IPS-NIHi7 (cell line): ENCODE results near the gene DGAT2.
"Not testable (repeated sequence)": the region's sequence is repeated elsewhere in the genome, so short reads cannot be mapped to it uniquely, and the experiment has no call there.

Source experiments
- DNase-seq: peaks from one replicate; pipeline ENCODE4 v3.0.0; 2012; ENCODE audit warnings: mixed read lengths; ENCODE audit errors: extremely low spot score

The DGAT2 gene

DNA sequence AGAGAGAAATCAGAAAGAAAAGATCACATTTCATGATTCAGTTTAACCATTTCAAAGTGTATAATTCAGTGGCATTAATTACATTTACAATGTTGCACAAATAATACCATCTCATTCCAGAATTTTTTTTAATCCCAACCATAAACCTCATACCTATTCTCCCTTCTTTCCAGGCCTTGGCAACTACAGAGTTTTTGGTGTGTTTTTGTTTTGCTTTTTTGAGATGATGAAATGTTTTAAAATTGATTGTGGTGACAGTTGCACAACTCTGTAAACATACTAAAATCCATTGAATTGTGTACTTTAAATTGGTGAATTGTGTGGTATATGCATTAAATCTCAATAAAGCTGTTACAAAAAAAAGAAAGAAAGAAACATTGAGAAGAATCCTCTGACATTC lies 13.6 kb upstream of the DGAT2 start:
- not testable (repeated sequence) for DNase-seq

DNA sequence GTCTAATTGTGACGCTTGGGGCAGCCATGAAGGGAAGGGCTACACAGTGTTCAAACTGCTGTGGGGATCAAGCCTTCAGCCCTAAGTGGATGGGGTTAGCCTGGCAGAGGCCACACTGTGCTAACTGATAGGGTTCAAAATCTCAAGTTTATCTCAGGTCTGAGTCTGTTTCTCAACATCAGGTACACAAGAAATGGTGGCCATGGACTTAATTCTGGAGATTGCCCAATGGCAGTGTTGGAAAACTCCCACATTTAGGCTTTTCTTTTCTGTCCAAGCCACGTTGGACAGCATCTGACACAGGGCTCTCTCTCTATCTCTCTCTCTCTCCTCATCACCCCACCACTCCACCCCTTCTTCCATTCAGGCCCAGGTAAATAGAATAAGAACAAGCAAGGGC lies 10.9 kb upstream of the DGAT2 start:
- DNase-seq: no peak

DNA sequence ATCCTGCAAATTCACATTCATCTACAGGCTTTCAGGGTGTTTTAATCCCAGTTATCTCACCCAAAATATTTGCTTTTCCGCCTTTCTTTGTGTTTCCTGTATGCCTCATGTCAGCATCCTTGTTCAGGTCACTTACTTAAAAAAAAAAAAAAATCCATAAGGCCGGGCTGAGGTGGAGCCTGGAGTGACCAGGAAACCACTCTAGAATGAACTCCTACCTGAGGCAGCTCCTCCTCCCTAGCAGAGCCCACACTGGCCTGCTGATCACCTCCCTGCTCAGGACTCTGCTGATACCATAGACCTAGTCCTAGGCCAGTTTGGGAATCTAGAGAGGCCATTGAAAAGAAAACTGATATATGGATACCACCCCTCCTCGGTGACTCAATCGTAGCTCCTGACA lies 8.7 kb upstream of the DGAT2 start:
- no peak for DNase-seq

DNA sequence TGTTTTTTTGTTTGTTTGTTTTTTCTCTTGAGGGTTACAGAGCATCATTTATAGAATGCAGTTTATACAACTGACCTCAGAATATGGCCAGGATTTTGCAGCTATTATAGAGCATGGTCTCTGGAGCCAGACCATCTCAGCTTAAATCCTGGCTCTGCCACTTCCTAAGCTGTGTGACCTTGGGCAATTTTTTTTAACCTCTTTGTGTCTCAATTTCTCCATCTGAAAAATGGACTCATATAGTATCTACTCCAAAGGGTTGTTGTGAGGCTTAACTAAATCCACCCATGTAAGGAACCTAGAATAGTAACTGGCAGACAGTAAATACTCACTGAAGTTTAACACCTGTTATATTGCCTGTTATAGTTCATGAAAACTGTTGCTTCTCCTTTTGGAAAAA lies 8.3 kb upstream of the DGAT2 start:
- no peak for DNase-seq

DNA sequence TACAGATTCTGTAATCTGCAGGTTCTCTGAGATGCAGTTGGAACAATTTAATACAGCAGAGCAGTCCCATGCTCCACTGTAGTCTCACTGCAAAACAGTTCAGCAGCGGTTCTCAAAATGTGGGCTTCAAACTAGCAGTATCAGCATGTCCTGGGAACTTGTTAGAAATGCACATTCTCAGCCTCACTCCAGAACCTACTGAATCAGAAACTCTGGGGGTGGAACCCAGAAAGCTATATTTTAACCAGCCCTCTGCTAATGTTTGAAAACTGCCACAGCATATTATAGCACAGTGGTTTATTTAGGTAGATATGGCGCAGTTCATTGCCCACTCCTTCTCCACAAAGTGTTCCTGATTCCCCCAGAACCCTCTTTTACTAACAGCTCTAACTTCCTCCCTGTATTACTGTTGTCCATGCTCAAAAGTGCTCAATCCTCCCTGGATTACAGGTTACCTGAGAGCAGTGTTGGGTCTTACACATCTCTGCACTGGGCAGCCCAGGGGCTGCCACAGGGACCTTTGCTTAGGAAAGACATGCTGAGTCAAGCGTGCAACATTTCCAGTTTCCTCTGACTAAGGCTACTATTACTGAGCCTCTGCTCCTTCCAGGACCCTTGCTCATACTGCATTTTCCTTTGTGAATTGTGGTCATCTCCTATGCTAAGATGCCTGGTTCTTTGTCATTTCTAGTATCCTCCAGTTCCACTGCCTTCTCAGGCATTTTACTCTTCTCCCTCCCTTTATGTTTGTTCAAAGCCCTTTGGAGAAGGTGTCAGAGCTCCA lies 7.7 kb upstream of the DGAT2 start:
- no peak for DNase-seq

DNA sequence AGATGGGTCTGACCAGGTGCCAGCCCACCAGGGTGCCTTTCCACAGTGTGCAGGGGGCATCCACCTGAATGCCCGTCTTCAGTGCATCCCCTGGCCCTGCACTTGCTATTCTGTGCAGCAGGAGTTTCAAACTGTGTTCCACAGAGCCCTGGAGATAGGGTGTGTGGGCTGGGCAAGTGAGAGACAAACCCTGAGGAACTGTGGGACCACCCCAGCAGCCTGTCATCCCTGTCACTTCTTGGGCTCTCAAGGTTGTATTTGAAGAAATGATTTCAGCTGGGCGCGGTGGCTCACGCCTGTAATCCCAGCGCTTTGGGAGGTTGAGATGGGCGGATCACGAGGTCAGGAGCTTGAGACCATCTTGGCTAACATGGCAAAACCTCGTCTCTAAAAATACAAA lies 6.4 kb upstream of the DGAT2 start:
- no peak for DNase-seq

DNA sequence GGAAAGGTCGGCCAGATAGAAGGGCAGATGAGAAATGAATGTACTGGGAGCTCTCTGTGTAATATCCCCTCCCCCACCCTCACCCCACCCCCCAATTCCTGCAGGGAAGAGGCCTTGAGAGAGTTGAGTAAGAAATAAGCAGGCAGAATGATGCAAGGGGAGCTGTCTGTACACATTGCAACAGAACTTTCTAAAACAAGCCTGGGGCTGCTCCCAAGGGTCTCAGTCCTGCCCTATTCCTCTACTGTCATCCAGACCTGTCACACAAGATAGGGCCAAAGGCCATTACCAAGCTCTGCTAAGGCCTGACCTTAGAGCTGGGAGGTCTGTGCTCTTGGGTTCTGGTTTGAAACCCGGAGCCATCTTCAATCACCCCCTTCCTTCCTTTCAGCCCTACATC lies 5.7 kb upstream of the DGAT2 start:
- DNase-seq: no peak

DNA sequence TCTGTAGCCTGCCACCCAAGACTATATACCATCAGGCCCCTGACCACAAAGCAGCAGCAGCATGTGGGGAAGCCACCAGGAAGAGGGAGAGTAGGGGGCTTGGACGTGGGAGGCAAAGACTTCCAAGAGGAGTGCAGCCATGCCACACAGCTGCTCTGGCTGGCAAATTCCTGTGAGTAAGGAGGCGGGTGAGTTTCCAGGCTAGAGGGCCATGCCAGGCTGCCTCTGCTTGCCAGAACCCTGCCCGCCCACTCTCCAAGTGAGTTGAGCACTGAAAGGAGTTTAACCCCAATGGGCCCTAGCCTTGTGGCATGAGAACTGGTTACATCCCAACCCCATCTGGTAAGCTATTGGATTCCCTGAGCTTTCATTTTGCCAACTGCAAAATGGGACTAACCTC lies 4.7 kb upstream of the DGAT2 start:
- no peak for DNase-seq

DNA sequence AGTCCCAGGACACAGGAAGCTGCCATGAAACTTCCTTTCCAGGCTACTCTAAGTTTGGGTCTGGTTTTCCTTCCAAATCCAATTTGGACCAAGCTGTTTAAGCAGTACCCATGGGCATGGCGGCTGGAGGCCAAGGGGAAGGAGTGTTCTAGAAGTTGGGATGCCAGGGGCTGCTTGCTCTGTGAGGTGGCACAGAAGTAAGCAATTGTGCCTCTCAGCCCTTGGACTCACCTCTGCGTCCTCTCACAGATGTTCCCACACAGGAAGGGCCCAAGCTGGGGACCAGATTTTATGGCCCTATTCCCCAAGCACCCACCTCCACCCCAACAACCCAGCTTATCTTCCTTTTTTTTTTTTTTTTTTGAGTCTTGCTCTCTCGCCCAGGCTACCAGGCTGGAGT lies 3.5 kb upstream of the DGAT2 start:
- no peak for DNase-seq

DNA sequence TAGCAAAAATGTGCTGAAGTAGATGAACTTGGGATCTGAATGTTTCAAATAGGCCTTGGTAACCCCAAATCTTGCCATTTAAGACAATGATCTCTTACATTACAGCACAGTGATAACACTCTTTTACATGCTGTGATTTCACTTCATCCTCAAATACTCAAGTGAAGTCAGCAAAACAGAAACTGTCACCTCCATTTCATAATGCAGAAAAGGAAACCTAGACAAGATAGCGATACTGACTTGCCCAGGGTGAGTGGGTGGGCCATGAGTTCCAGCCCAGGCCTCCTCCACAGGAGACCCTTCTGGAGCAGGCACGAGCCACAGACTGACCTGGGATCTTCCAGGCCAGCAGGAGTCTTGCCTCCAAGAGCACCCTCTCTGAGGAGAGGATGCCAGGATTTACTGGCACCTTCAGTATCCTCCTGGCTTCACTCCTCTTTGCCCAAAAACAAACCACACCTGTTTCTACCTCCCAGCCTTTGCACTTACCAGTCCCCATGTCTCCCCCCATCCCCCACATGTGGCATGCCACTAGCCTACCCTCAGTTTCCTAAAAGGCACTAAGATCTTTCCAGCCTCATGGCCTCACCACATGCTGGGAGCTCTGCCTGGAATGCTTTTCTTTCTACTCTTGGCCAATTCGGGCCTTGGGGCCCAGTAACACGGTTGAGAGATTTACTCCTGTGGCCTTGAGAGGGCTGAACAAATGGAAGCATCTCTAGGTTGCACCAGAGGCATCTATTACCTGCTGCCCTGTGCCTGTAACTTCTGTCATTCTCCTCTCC lies 1.9 kb upstream of the DGAT2 start:
- DNase-seq: no peak

DNA sequence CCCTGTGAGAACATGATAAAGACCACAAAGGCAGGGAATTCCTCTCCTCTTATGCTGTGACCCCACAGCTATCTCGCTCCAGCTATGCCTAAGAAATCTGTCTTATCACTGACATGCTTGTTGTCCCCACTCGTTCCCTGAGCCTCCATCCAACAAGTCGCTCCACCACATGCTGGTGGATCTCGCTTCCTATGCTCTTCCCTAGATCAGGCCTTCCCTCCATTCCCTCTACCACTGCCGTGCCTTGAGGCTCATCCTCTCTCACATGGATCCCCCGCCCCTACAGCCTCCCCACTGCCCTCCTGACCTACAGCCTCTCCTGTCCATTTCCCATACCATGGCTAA lies 1.4 kb upstream of the DGAT2 start:
- no peak for DNase-seq

DNA sequence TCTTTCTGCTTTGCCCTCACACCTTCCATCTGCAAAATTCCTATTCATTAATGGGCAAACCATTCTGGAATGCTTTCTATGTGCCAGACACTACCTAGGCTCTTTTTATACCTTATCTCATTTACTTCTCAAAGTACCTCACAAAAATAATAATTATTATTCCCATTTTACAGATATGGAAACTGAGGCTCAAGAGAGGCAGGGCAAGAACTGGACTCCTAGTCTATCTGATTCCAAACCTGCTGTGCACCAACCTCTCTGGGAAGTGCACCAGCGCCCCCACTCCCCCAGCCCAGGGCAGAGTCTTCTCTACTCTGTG lies 826 bp upstream of the DGAT2 start:
- DNase-seq: no peak

DNA sequence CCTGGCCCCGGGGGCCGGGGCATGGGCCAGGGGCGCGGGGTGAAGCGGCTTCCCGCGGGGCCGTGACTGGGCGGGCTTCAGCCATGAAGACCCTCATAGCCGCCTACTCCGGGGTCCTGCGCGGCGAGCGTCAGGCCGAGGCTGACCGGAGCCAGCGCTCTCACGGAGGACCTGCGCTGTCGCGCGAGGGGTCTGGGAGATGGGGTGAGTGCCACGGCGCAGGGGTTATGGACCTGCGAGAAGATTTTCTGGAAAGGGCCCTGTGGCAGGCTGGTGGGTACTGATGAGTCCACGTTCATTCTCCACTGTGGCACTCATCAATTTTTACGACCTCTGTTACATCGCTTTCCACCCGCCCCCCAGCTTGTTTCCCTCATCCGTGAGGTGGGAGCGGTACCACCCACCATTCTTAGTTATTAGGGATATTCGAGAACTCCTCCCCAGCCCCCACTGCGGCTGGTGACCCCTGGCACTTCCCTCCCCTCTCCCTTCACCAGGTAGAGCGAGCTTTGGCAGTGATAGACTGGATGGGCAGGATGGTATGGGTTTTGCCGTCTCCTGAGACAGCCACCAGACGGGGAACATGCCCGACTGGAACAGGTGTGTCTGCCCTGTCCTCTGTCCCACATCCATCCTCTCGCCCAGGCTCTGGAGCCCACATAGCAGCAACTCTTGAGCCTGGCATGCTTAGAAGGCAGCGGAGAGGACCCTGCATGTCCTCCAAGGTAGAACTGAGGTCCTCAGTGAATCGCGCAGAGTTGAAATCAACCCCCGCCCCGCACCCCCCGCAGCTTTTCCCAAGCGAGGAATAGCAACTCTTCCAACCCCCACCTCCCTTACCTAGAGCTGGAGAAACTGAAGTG lies 562 bp downstream of the DGAT2 start:
- peak; percentile 41 for DNase-seq

DNA sequence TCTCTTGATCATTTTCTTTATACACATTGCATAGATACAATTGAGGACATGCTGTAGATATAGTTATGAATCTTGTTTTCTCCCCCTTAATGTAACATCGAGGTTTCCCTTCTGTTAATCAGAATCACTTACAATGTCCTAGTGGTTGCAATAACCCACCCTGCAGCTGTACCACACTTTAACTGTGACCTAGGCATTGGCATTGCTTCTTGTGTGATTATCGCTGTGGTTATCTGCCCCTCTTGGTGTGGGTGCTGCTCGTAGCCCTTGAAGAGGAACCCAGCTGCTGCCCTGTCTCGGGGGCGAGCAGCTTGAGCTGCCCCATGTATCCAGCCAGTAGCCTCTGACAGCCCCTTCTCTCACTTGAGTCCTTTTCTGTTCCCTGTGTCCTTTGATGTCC lies 1.5 kb downstream of the DGAT2 start:
- no peak for DNase-seq

DNA sequence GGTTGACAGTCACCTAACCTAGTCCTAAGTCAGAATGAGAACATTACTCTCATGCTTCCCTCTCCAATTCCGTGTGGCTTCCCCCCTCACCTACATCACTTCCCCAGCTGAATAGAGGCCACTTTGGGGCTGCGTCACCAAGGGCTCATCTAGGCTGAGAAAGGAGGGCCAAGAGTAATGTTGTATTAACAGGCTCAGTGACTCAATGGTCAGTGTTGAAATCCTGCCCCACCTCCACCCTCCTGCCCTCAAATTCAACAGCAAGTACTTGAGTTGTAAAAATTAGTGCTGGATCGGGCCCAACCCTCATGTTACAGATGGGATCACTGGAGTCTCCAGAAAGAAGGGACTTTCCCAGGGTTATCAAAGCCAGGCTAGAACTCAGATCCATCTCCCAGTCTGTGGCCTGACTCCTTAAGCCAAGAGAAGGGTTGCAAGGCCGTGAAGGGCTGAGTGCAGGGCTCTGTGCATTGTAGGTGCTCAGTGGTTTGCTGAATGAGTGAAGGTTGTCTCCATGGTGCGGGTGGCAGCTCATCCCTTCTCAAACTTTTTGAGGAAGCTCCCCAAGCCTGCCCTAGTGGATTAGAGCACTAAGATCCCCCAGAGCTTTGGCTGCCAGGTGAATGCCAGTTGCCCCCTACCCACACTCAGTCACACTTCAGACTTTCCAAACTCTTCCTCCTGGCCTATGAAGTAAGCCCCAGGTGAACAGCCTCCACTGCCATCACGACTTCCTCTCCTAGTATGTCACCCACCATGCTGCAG lies 3.2 kb downstream of the DGAT2 start:
- DNase-seq: no peak

DNA sequence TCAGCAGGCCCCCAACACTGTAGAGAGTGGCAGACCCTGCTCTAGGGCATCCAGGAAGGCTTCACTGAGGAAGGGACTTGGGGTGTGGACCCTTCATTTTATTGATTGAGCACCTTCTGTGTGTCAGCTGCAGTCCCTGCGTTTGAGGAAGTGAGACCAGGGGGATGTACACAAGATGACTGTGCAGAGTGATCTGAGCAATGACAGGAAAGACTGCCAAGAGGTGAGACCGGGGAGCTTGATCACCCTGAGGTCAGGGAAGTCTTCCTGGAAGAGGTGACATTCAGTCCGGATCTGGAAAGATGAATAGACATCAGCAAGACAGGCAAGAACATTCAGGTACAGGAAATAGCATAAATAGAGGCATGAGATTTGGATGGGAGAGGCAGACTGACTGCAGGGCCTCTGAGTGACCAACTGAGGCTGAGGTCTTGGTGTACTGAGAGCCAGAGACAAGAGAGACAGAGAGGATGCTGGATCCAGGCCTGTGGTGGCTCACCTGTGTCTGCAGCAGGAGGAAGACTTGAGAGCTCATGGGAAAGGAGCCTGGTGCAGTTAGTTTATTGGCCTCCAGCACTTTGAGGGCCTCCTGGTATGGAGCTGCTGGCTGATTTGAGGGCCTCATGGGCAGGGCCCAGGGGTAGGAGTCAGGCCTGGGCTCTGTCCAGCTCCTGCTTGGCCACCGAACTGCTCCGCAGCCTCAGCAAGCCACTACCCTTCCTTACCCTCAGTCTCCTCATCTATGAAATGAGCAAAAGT lies 5.2 kb downstream of the DGAT2 start:
- no peak for DNase-seq

DNA sequence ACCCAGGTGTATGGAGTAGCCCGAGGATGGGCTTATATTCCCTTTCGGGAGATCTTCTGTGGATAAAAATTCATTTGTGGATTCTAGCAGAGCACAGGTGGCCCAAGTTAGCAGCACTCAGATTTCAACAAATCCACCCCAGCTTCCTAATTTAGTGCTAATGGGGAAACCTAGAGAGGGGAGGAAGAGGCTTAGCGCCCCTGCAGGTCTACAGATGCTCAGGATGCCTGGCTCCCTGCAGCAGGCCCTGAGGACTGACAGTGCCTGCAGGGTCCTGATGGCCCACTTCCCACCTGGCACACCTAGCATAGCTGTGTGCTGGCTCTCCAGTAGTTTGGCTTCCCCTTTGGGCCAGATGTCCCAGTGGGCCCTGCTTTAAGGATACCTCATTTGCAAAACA lies 6.5 kb downstream of the DGAT2 start:
- DNase-seq: peak; percentile 50

DNA sequence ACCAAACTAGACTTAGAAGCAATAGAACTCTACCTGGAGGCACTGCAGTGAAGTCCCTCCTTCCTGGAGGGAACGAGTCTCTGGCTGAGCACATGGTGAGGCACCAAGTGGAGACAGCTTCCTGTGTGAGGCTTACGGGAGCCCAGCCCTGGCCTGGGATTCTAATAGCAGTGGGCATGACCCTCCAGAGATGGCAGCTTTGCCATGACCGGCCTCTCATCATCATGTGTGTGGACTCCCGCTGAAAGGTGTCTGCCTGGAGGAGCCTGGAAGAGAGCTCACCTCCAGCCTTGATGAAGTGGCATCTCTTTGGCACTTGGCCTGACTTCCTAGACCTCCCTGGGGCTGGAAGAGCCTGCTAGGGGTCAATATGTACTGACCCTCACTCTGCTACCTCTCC lies 8.0 kb downstream of the DGAT2 start:
- no peak for DNase-seq

DNA sequence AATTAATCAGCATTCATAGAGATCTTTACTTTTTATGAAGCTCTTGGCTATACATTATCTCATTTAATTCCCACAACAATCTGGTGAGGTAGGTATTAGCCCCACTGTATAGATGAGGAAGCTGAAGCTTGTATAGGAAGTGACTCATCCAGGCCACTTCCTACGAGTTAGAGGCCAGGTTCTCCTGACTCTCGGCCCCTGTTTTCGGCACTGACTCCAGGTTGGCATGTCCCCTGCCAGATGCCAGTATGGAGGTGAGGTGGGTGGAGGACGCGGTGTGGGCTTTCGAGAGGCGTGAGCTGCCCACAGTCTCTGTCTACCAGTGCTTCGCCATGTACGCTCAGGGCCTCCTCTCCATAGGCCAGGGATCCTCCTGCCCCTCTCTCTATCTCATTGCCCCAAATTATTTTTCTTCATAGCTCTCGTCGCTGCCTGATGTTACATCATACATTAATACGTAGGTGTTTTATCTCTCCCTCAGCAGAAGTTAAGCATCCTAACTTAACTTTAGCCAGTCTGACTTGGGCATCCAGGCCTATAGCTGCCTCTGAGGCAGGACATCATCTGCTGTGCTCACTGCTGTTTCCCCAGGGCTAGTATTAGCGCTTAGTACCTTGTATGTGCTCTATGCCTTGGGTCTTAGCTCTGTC lies 9.0 kb downstream of the DGAT2 start:
- no peak for DNase-seq

DNA sequence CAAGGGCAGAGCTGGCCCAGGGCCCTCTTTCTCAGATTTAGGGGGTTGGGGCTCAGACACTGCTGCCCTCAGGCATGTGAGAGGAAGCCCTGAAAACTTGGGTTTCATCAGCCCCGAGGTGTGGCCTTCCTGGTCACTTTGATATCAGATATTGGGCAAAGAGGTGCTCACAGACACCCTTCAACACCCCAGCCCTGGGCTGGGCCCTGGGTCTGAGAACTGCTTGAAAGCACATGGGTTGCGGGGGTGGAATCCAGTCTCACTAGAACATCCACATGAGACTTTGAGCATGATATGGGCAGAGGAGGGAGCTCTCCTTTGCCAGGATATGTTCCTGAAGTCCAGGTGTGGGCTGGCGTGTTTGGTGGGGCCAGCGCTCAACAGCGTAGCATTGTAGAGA lies 10.4 kb downstream of the DGAT2 start:
- DNase-seq: no peak

DNA sequence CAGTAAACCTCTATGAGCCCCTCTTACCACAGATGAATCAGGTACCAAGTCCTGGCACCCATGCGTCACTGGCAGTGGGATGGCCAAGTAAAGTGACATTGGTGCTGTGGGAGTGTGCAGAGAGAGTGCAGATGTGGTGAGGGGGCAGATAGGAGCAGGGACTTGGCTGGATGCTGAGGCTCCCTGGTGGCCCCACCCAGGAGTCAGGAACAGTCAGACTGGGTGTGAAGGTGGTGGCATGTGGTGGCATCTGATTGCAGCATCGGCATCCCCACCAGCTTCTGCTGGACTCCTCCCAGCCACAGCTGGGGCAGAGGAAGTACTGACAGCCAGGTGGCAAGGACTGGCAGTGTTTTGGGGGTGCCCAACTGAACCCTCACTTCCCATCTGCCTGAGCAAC lies 11.4 kb downstream of the DGAT2 start:
- DNase-seq: no peak
